H1 (cell line): ENCODE data around the gene RPTOR. TPM values are rescaled to one million over a fixed set of nuclear protein-coding genes. Genes with fewer than 3 reads are reported as not detected.

Experiments used
- CTCF ChIA-PET: fragments of 300-600 bp; sonication (Branson Sonifier 250); formaldehyde crosslinking; loops from one replicate; lab custom pipeline; 2021; ENCODE audit not compliant: partially characterized antibody; lab: Charles Lee
- POLR2A ChIA-PET: fragments of 300-600 bp; sonication (Branson Sonifier 250); formaldehyde crosslinking; loops from one replicate; lab custom pipeline; 2021; ENCODE audit warnings: inconsistent platforms; ENCODE audit not compliant: partially characterized antibody; lab: Charles Lee
- DNase-seq, 2 experiments: peaks; one replicate each; pipeline versions ENCODE4 v3.0.0 to v3.0.0-alpha.2; 2010 to 2022; ENCODE audit warnings: low spot score in 2 of 2, low read depth in 1 of 2, mixed read lengths in 1 of 2
- FAIRE-seq: peaks from 2 replicates; lab custom pipeline; 2011; peaks lifted over from hg19 to GRCh38; lab: Jason Lieb, UNC
- H2AFZ ChIP-seq: 2 replicates; pipeline ENCODE4 v1.8.1; 2012; ENCODE audit warnings: low read length, inconsistent platforms
- H2AK5ac ChIP-seq: 2 replicates; pipeline ENCODE4 v1.6.1; 2013; ENCODE audit warnings: low read depth, low read length
- H2BK120ac ChIP-seq: replicated peaks from 2 replicates; pipeline ENCODE3; 2013; ENCODE audit warnings: low read depth, low read length, inconsistent platforms
- H2BK12ac ChIP-seq: 2 replicates; pipeline ENCODE4 v1.6.1; 2013; ENCODE audit warnings: low read depth, low read length
- H2BK15ac ChIP-seq: 2 replicates; pipeline ENCODE4 v1.6.1; 2013; ENCODE audit warnings: low read length
- H2BK20ac ChIP-seq: 2 replicates; pipeline ENCODE4 v1.6.1; 2013; ENCODE audit warnings: low read length
- H2BK5ac ChIP-seq: 2 replicates; pipeline ENCODE4 v1.6.1; 2013; ENCODE audit warnings: low read depth, low read length
- H3K14ac ChIP-seq: 2 replicates; pipeline ENCODE4 v1.6.1; 2013; ENCODE audit warnings: inconsistent platforms; ENCODE audit not compliant: insufficient read length
- H3K18ac ChIP-seq: 2 replicates; pipeline ENCODE4 v1.6.1; 2013; ENCODE audit warnings: low read length; ENCODE audit errors: extremely low read depth
- H3K23ac ChIP-seq: 2 replicates; pipeline ENCODE4 v1.6.1; 2013; ENCODE audit warnings: inconsistent platforms; ENCODE audit not compliant: insufficient read length
- H3K23me2 ChIP-seq: 2 replicates; pipeline ENCODE4 v1.6.1; 2013; ENCODE audit warnings: low read depth, low read length
- H3K27ac ChIP-seq: 2 replicates; pipeline ENCODE4 v1.6.1; 2011; ENCODE audit warnings: low read depth, low read length, inconsistent platforms
- H3K27me3 ChIP-seq, 4 experiments: replicated peaks in 1 of 4; 1 replicate in 1 of 4; 2 replicates in 3 of 4; pipeline versions ENCODE4 v1.6.1 to v1.8.1; 2011 to 2013; ENCODE audit warnings: low read length in 3 of 4, mild to moderate bottlenecking in 3 of 4, inconsistent platforms in 2 of 4, mixed read lengths in 2 of 4, moderate library complexity in 1 of 4; ENCODE audit not compliant: control insufficient read depth in 3 of 4, insufficient read depth in 3 of 4; ENCODE audit errors: extremely low read depth in 1 of 4
- H3K36me3 ChIP-seq, 4 experiments: 2 replicates each; pipeline versions ENCODE4 v1.6.1 to v1.8.1; 2011 to 2013; ENCODE audit warnings: mild to moderate bottlenecking in 4 of 4, low read length in 3 of 4, moderate library complexity in 2 of 4, control low read depth in 1 of 4, inconsistent platforms in 1 of 4; ENCODE audit not compliant: insufficient read depth in 4 of 4, control insufficient read depth in 2 of 4
- H3K4ac ChIP-seq: replicated peaks from 2 replicates; pipeline ENCODE3; 2013; ENCODE audit warnings: low read length, low read depth, mixed read lengths, inconsistent platforms; ENCODE audit not compliant: insufficient read length
- H3K4me1 ChIP-seq, 4 experiments: replicated peaks in 1 of 4; 1 replicate in 1 of 4; 2 replicates in 3 of 4; pipeline versions ENCODE4 v1.6.1 to v1.8.1; 2011 to 2013; ENCODE audit warnings: low read length in 3 of 4, inconsistent platforms in 2 of 4, mixed read lengths in 1 of 4; ENCODE audit not compliant: insufficient read depth in 4 of 4, control insufficient read depth in 3 of 4
- H3K4me2 ChIP-seq, 2 experiments: 2 replicates each; pipeline versions ENCODE4 v1.6.1 to v1.8.1; 2011 to 2013; ENCODE audit warnings: low read depth in 2 of 2, low read length in 2 of 2, control low read depth in 1 of 2, inconsistent platforms in 1 of 2, mild to moderate bottlenecking in 1 of 2; ENCODE audit not compliant: insufficient read depth in 1 of 2
- H3K4me3 ChIP-seq, 4 experiments: fragments of 200-600, 300-600 bp in 1 of 4; sonication (generic), shearing (Covaris generic), sonication (Bioruptor Twin) in 1 of 4; 2 replicates each; pipeline versions ENCODE4 v1.5.1 to v1.8.1; 2011 to 2016; ENCODE audit warnings: low read length in 4 of 4, low read depth in 3 of 4, control low read depth in 2 of 4, inconsistent platforms in 2 of 4, mild to moderate bottlenecking in 2 of 4, mixed read lengths in 1 of 4, moderate library complexity in 1 of 4; ENCODE audit not compliant: insufficient read depth in 2 of 4; ENCODE audit errors: extremely low read depth in 1 of 4
- H3K56ac ChIP-seq: replicated peaks from 2 replicates; pipeline ENCODE3; 2013; ENCODE audit warnings: low read depth, mild to moderate bottlenecking, mixed read lengths, low read length, inconsistent platforms; ENCODE audit not compliant: insufficient read length
- H3K79me1 ChIP-seq: 2 replicates; pipeline ENCODE4 v1.6.1; 2013; ENCODE audit warnings: low read depth, low read length, control low read depth
- H3K79me2 ChIP-seq, 2 experiments: 2 replicates each; pipeline versions ENCODE4 v1.6.1 to v1.8.1; 2012 to 2013; ENCODE audit warnings: low read length in 2 of 2, mild to moderate bottlenecking in 2 of 2, inconsistent platforms in 1 of 2; ENCODE audit not compliant: insufficient read depth in 2 of 2, control insufficient read depth in 1 of 2
- H3K9ac ChIP-seq, 4 experiments: replicated peaks in 1 of 4; 1 replicate in 1 of 4; 2 replicates in 3 of 4; pipeline versions ENCODE4 v1.6.1 to v1.8.1; 2011 to 2013; ENCODE audit warnings: low read depth in 3 of 4, low read length in 3 of 4, control low read depth in 2 of 4, mild to moderate bottlenecking in 2 of 4, moderate library complexity in 2 of 4, inconsistent platforms in 1 of 4; ENCODE audit errors: extremely low read depth in 1 of 4
- H3K9me3 ChIP-seq, 2 experiments: 2 replicates each; pipeline versions ENCODE4 v1.6.1 to v1.8.1; 2012 to 2013; ENCODE audit warnings: mild to moderate bottlenecking in 2 of 2, moderate library complexity in 2 of 2, control low read depth in 1 of 2, inconsistent platforms in 1 of 2, low read depth in 1 of 2, low read length in 1 of 2, mixed read lengths in 1 of 2; ENCODE audit not compliant: insufficient read depth in 2 of 2
- H4K20me1 ChIP-seq, 2 experiments: replicated peaks in 1 of 2; 2 replicates each; pipeline versions ENCODE3 to v1.8.1; 2011 to 2013; ENCODE audit warnings: inconsistent platforms in 2 of 2, low read length in 2 of 2, mild to moderate bottlenecking in 1 of 2; ENCODE audit not compliant: insufficient read depth in 2 of 2, control insufficient read depth in 1 of 2
- H4K5ac ChIP-seq: 2 replicates; pipeline ENCODE4 v1.6.1; 2013; ENCODE audit warnings: low read length, low read depth, mixed read lengths, inconsistent platforms; ENCODE audit not compliant: insufficient read length
- H4K8ac ChIP-seq: 2 replicates; pipeline ENCODE4 v1.8.0; 2013; ENCODE audit warnings: mild to moderate bottlenecking, moderate library complexity, low read length, inconsistent platforms; ENCODE audit not compliant: insufficient read depth; ENCODE audit errors: extremely low read depth
- H4K91ac ChIP-seq: replicated peaks from 2 replicates; pipeline ENCODE3; 2013; ENCODE audit warnings: low read length, mixed read lengths, inconsistent platforms; ENCODE audit not compliant: insufficient read length
- GABPA ChIP-seq: IDR thresholded peaks from 2 replicates; pipeline ENCODE4 v1.6.1; 2011; ENCODE audit warnings: mild to moderate bottlenecking, low read length, moderate library complexity, borderline replicate concordance; ENCODE audit not compliant: insufficient read depth
- HDAC2 ChIP-seq, 2 experiments: fragments of 300-600 bp in 1 of 2; sonication (generic) in 1 of 2; IDR thresholded peaks; 2 replicates each; pipeline ENCODE4 v1.6.1; 2011 to 2012; ENCODE audit warnings: low read depth in 2 of 2, low read length in 2 of 2, mild to moderate bottlenecking in 2 of 2, moderate library complexity in 2 of 2, borderline replicate concordance in 1 of 2, inconsistent platforms in 1 of 2
- JUN ChIP-seq: IDR thresholded peaks from 2 replicates; pipeline ENCODE4 v1.6.1; 2011; ENCODE audit warnings: low read depth, mild to moderate bottlenecking, improper control_type of control experiment, low read length
- KDM5A ChIP-seq: fragments of 200-600 bp; IDR thresholded peaks from 2 replicates; pipeline ENCODE4 v1.7.1; 2012; ENCODE audit warnings: mild to moderate bottlenecking, low read length, inconsistent platforms, mixed read lengths
- NANOG ChIP-seq: IDR thresholded peaks from 2 replicates; pipeline ENCODE4 v1.6.1; 2011; ENCODE audit warnings: low read length, low read depth, mild to moderate bottlenecking, inconsistent platforms; ENCODE audit not compliant: insufficient read depth, poor library complexity, severe bottlenecking
- RAD21 ChIP-seq, 2 experiments: IDR thresholded peaks in 1 of 2; conservative IDR thresholded peaks in 1 of 2; 2 replicates each; pipeline ENCODE4 v1.6.1; 2011; ENCODE audit warnings: low read depth in 2 of 2, low read length in 2 of 2, improper control_type of control experiment in 1 of 2, inconsistent platforms in 1 of 2, mild to moderate bottlenecking in 1 of 2, moderate library complexity in 1 of 2
- RBBP5 ChIP-seq: IDR thresholded peaks from 2 replicates; pipeline ENCODE4 v1.7.1; 2012; ENCODE audit warnings: low read depth, mild to moderate bottlenecking, inconsistent platforms, low read length, moderate library complexity, borderline replicate concordance
- RXRA ChIP-seq: IDR thresholded peaks from 2 replicates; pipeline ENCODE4 v1.6.1; 2011; ENCODE audit warnings: low read depth, mild to moderate bottlenecking, low read length, moderate library complexity; ENCODE audit not compliant: insufficient read depth
- SIN3A ChIP-seq, 2 experiments: IDR thresholded peaks in 1 of 2; conservative IDR thresholded peaks in 1 of 2; 2 replicates each; pipeline ENCODE4 v1.6.1; 2011 to 2012; ENCODE audit warnings: low read length in 2 of 2, improper control_type of control experiment in 1 of 2, low read depth in 1 of 2, mild to moderate bottlenecking in 1 of 2
- WGBS, 2 experiments: shearing (Covaris generic) in 1 of 2; methylation state at CpG; one replicate each; pipeline versions ENCODE4 v1.1.6 to v1.1.7; 2013 to 2015; ENCODE audit warnings: low lambda C conversion rate in 2 of 2, mixed read lengths in 2 of 2, inconsistent platforms in 1 of 2, low coverage in 1 of 2, missing lambda C conversion rate in 1 of 2; ENCODE audit not compliant: insufficient replicate concordance in 2 of 2, insufficient coverage in 1 of 2, insufficient read length in 1 of 2; ENCODE audit errors: extremely low coverage in 1 of 2, missing lambda C conversion rate in 1 of 2; 5-methylcytosine and 5-hydroxymethylcytosine counted together
- polyA plus RNA-seq, 7 experiments: library from polyadenylated mRNA; depleted of rRNA in 3 of 7; stranded (reverse) in 5 of 7; unstranded in 2 of 7; fragments of >200 nt in 5 of 7; fragments of 200-250 nt in 2 of 7; gene quantifications; 1 replicate in 5 of 7; 2 replicates in 1 of 7; 4 replicates in 1 of 7; pipeline versions ENCODE4 v1.2.1 to v1.2.3, GENCODE V29; 2011 to 2013; ENCODE audit warnings: missing spikeins in 2 of 7, mixed read lengths in 2 of 7
- total RNA-seq: library from RNA; stranded (reverse); fragmentation: NEBNext Ultra II Directional; extraction: Animal tissue kit (Norgen Biotek cat#: 25700); gene quantifications from 2 replicates; pipeline ENCODE4 v1.2.1, GENCODE V29; 2021
- TF ChIP-seq, protein P1 (sequence below): IDR thresholded peaks from 2 replicates; pipeline ENCODE4 v1.6.1; 2011; ENCODE audit warnings: low read length, improper control_type of control experiment
- TF ChIP-seq, protein P2 (sequence below): IDR thresholded peaks from 2 replicates; pipeline ENCODE4 v1.6.1; 2012; ENCODE audit warnings: inconsistent platforms

Gene RPTOR
- total and polyA plus RNA-seq, 2 of the 8 experiments (the other 6 are each of a cell fraction or from before 2014, with no cell fraction given) = 6.9 to 28.7 TPM

DNA sequence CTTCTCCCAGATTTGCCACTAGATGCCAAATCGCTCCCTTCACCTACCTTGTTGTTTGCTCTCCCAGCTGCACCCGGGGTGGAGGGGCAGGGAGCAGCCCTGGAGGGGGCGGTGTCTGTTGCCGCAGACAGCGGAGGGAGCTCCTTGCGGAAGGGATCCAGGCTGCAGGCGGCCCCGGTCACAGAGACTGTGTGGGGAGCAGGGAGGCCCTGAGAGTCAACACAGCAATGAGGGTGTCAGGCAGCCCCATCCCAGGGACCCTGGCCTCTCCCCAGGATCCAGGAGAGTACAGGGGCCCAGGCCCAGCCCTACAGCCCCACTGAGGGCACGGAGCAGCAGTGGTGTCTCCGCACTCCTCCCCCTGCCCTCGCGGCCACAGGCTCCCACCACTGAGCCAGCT, 396.5 kb downstream of the RPTOR start:
- Histone ChIP-seq H4K91ac (no peak overlapping the region), H3K4me3 (no peak overlapping the region), H2BK20ac (no peak overlapping the region), H2BK12ac (no peak overlapping the region), H3K9ac (no peak overlapping the region), H2BK15ac (no peak overlapping the region), H2AFZ (no peak overlapping the region), H2BK120ac (no peak overlapping the region), H3K79me2 (no peaks in the 10 kb centered on the region), H3K23ac (no peak overlapping the region), H3K56ac (no peak overlapping the region), H3K9me3 (no peaks in the 10 kb centered on the region), H2AK5ac (no peak overlapping the region), H3K27me3 (no peaks in the 10 kb centered on the region), H3K4me2 (no peak overlapping the region), H3K14ac (no peak overlapping the region), H3K18ac (no peak overlapping the region), H3K4ac (no peak overlapping the region), H3K23me2 (no peaks in the 10 kb centered on the region), H4K5ac (no peak overlapping the region), H4K8ac (0 out of 2 replicates have a peak overlapping the region, but pooled peaks have one; percentile 17), H3K36me3 (no peaks in the 10 kb centered on the region; a peak in 1 of 8 replicates), H2BK5ac (no peak overlapping the region), H3K27ac (no peak overlapping the region), H3K79me1 (no peaks in the 10 kb centered on the region; the same call in 1 of the 2 replicates), H4K20me1 (peaks cover 0 to 1% of the 10 kb centered on the region in 2 experiments), H3K4me1 (no peaks in the 10 kb centered on the region; a peak in 1 of 7 replicates)
- POLR2A ChIA-PET = no interaction called here
- DNase-seq (no peak), FAIRE-seq (no peak)
- CTCF ChIA-PET = interaction anchor here (0.6 to 1.6 kb wide), 8 partner anchors 19 to 204 kb away, joined by 3 to 7 read pairs (median 3); no protein-coding TSS in a partner anchor
- WGBS, 2 experiments = 87% methylated on average over 9 of the region's 12 CpGs; no CpG with 5 or more reads in 1 of the 2 experiments
- TF ChIP-seq NANOG (no peak), RXRA (no peak), JUN (no peak), RAD21 (IDR thresholded peaks at IDR 0.05 in 1 of 2, conservative IDR thresholded peaks at IDR 0.05 in 1 of 2; ENCODE audit: low read depth in 2 of 2, low read length in 2 of 2) (no peak), SIN3A (conservative IDR thresholded peaks at IDR 0.05 in 1 of 2, IDR thresholded peaks at IDR 0.05 in 1 of 2; ENCODE audit: low read depth in 1 of 2, low read length in 2 of 2) (no peak), RBBP5 (no peak), KDM5A (no peak), HDAC2 (IDR thresholded peaks at IDR 0.05; ENCODE audit: borderline replicate concordance in 1 of 2, low read depth in 2 of 2, low read length in 2 of 2) (no peak), GABPA (no peak)
- TF ChIP-seq, protein P1, sequence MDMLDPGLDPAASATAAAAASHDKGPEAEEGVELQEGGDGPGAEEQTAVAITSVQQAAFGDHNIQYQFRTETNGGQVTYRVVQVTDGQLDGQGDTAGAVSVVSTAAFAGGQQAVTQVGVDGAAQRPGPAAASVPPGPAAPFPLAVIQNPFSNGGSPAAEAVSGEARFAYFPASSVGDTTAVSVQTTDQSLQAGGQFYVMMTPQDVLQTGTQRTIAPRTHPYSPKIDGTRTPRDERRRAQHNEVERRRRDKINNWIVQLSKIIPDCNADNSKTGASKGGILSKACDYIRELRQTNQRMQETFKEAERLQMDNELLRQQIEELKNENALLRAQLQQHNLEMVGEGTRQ = no peak
- TF ChIP-seq, protein P2, sequence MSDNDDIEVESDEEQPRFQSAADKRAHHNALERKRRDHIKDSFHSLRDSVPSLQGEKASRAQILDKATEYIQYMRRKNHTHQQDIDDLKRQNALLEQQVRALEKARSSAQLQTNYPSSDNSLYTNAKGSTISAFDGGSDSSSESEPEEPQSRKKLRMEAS = no peak
